Measurements from ENCODE around the gene CUEDC2. TPM values are rescaled to one million over a fixed set of nuclear protein-coding genes. Genes with fewer than 3 reads are reported as not detected.
A peak's percentile ranks its signal among the peaks of the same experiment; 100 is the strongest.

Gene CUEDC2
- total RNA-seq, 1 experiment from 2014 or later, result 64.5 TPM

GRCh38 chr10:102384606-102385429 is 47.6 kb downstream of the CUEDC2 start:
- Mint-ChIP-seq H3K27me3 (ENCODE audit: insufficient read depth, unreplicated experiment) (no peaks in the 10 kb centered on the region), H3K4me1 (ENCODE audit: insufficient read depth, unreplicated experiment) (no peaks in the 10 kb centered on the region), H3K4me3 (ENCODE audit: unreplicated experiment) (no peak overlapping the region), H3K36me3 (ENCODE audit: insufficient read depth, unreplicated experiment) (peaks cover 34% of the 10 kb centered on the region), H3K27ac (ENCODE audit: low read depth, unreplicated experiment) (no peak overlapping the region), H3K9me3 (ENCODE audit: unreplicated experiment) (no peaks in the 10 kb centered on the region)
- TF ChIP-seq CTCF (IDR thresholded peaks at IDR 0.05; ENCODE audit: unreplicated experiment), result no peak
- POLR2A ChIA-PET, result interaction anchor here (0.7 to 2.5 kb wide), 14 partner anchors 9 to 329 kb away, joined by 3 to 14 read pairs (median 4); partner anchors contain the start of genes ARL3, FBXL15, GBF1 and NFKB2
- BruUV-seq (replicated peaks), result no TSS peak
- CTCF ChIA-PET, result interaction anchor here (0.5 to 2.6 kb wide), 12 partner anchors 8 to 215 kb away, joined by 3 to 18 read pairs (median 4); partner anchors contain the start of gene FBXL15
- DNase-seq (ENCODE audit: unreplicated experiment), result peak; percentile 40
- intact Hi-C loops (cut with micrococcal nuclease), result no loop called here

GRCh38 chr10:102384053-102384452 is 48.3 kb downstream of the CUEDC2 start:
- Mint-ChIP-seq H3K9me3 (ENCODE audit: unreplicated experiment) (no peaks in the 10 kb centered on the region), H3K27ac (ENCODE audit: low read depth, unreplicated experiment) (no peak overlapping the region), H3K36me3 (ENCODE audit: insufficient read depth, unreplicated experiment) (peaks cover 41% of the 10 kb centered on the region), H3K4me1 (ENCODE audit: insufficient read depth, unreplicated experiment) (no peaks in the 10 kb centered on the region), H3K27me3 (ENCODE audit: insufficient read depth, unreplicated experiment) (no peaks in the 10 kb centered on the region), H3K4me3 (ENCODE audit: unreplicated experiment) (no peak overlapping the region)
- ChIA-PET CTCF (interaction anchor here (0.6 to 2.6 kb wide), 5 partner anchors 9 to 155 kb away, joined by 3 to 18 read pairs (median 5); no protein-coding TSS in a partner anchor), POLR2A (interaction anchor here (0.8 to 2.5 kb wide), 7 partner anchors 10 to 330 kb away, joined by 3 to 14 read pairs (median 4); partner anchors contain the start of genes ARL3 and FBXL15)
- no peak for TF ChIP-seq CTCF (IDR thresholded peaks at IDR 0.05; ENCODE audit: unreplicated experiment)
- BruUV-seq (replicated peaks), result no TSS peak
- intact Hi-C loops (cut with micrococcal nuclease), result no loop called here
- DNase-seq (ENCODE audit: unreplicated experiment), result no peak

- H3K4me3 Mint-ChIP-seq (ENCODE audit: unreplicated experiment), result no peak overlapping the region
- H3K27ac Mint-ChIP-seq (ENCODE audit: low read depth, unreplicated experiment), result no peak overlapping the region
- intact Hi-C loops (cut with micrococcal nuclease), result no loop called here
- H3K4me1 Mint-ChIP-seq (ENCODE audit: insufficient read depth, unreplicated experiment), result no peaks in the 10 kb centered on the region
- DNase-seq (ENCODE audit: unreplicated experiment), result no peak
- ChIA-PET POLR2A (no interaction called here), CTCF (interaction anchor here (1.5 kb wide), 1 partner anchor 16 kb away, joined by 4 read pairs; no protein-coding TSS in a partner anchor)
- peaks cover 48% of the 10 kb centered on the region for H3K36me3 Mint-ChIP-seq (ENCODE audit: insufficient read depth, unreplicated experiment)
- H3K9me3 Mint-ChIP-seq (ENCODE audit: unreplicated experiment), result no peaks in the 10 kb centered on the region
- H3K27me3 Mint-ChIP-seq (ENCODE audit: insufficient read depth, unreplicated experiment), result no peaks in the 10 kb centered on the region
- no peak for TF ChIP-seq CTCF (IDR thresholded peaks at IDR 0.05; ENCODE audit: unreplicated experiment)
- BruUV-seq (replicated peaks), result no TSS peak
Observed at GRCh38 chr10:102382871-102383270, 49.5 kb downstream of the CUEDC2 start.

GRCh38 chr10:102381983-102382382 is 50.4 kb downstream of the CUEDC2 start:
- no peak for TF ChIP-seq CTCF (IDR thresholded peaks at IDR 0.05; ENCODE audit: unreplicated experiment)
- no peaks in the 10 kb centered on the region for H3K4me1 Mint-ChIP-seq (ENCODE audit: insufficient read depth, unreplicated experiment)
- CTCF ChIA-PET, result interaction anchor here (0.5 to 2.8 kb wide), 8 partner anchors 12 to 156 kb away, joined by 3 to 18 read pairs (median 4); partner anchors contain the start of gene ELOVL3
- no peak overlapping the region for H3K4me3 Mint-ChIP-seq (ENCODE audit: unreplicated experiment)
- POLR2A ChIA-PET, result interaction anchor here (1.2 kb wide), 1 partner anchor 9 kb away, joined by 3 read pairs; no protein-coding TSS in a partner anchor
- no peaks in the 10 kb centered on the region for H3K9me3 Mint-ChIP-seq (ENCODE audit: unreplicated experiment)
- no peak overlapping the region for H3K27ac Mint-ChIP-seq (ENCODE audit: low read depth, unreplicated experiment)
- no peaks in the 10 kb centered on the region for H3K27me3 Mint-ChIP-seq (ENCODE audit: insufficient read depth, unreplicated experiment)
- intact Hi-C loops (cut with micrococcal nuclease), result no loop called here
- no peak for DNase-seq (ENCODE audit: unreplicated experiment)
- no TSS peak for BruUV-seq (replicated peaks)
- peaks cover 54% of the 10 kb centered on the region for H3K36me3 Mint-ChIP-seq (ENCODE audit: insufficient read depth, unreplicated experiment)

All from MCF 10A (cell line).